ENCODE data around the gene THAP7.

The THAP7 gene

DNA sequence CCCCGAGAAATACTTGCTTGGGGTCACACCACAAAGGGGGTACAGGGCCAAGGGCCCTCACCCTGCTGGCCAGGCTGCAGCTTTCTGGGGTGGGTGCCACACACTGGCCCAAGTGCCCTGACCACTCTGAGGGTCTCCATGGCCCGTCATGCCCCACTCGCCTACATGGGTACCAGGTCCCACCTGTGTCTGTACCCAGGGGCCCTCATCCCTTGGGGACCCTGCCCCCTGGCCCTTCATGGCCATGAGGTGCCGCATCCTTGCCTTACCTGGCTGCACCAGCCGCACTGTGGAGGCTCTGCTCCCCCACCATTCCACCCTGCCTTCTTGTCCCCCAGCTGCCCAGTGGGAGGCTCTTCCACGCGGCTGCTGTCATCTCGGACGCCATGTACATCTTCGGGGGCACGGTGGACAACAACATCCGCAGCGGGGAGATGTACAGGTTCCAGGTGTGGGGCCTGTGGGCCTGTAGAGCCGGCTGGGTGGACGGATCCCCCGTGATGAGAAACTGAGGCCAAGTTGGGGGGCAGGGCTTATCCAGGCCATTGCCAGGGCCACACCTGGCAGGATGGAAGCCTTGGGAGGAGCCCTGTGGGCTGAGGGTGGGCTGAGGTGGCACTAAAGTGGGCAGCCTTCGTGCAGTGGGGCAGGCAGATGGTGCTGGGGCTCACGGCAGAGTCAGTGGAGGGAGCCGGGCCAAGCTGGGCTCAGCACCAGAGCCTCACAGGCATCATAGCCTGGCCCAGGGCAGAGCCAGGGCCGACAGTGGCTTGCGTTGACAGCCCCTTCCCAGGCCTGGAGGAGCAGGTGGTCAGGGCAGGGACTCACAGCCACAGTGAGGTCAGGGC, 9.2 kb downstream of the THAP7 start:
- no peak overlapping the region for H3K4me2 ChIP-seq (ENCODE audit: low read length)
- no peak overlapping the region for H3K4me3 ChIP-seq (ENCODE audit: low read depth, low read length, poor library complexity, severe bottlenecking)
- no peaks in the 10 kb centered on the region for H3K9me3 ChIP-seq (ENCODE audit: low read length)
- no peaks in the 10 kb centered on the region for H3K4me1 ChIP-seq (ENCODE audit: insufficient read depth, low read length, severe bottlenecking)
- no peaks in the 10 kb centered on the region for H3F3A ChIP-seq (ENCODE audit: insufficient read depth, low read length)
- no peak for TF ChIP-seq EZH2 (IDR thresholded peaks at IDR 0.05; ENCODE audit: borderline replicate concordance, low read length)
- TF ChIP-seq, protein P1, sequence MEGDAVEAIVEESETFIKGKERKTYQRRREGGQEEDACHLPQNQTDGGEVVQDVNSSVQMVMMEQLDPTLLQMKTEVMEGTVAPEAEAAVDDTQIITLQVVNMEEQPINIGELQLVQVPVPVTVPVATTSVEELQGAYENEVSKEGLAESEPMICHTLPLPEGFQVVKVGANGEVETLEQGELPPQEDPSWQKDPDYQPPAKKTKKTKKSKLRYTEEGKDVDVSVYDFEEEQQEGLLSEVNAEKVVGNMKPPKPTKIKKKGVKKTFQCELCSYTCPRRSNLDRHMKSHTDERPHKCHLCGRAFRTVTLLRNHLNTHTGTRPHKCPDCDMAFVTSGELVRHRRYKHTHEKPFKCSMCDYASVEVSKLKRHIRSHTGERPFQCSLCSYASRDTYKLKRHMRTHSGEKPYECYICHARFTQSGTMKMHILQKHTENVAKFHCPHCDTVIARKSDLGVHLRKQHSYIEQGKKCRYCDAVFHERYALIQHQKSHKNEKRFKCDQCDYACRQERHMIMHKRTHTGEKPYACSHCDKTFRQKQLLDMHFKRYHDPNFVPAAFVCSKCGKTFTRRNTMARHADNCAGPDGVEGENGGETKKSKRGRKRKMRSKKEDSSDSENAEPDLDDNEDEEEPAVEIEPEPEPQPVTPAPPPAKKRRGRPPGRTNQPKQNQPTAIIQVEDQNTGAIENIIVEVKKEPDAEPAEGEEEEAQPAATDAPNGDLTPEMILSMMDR (IDR thresholded peaks at IDR 0.05; ENCODE audit: low read length), result no peak
- H3K36me3 ChIP-seq (ENCODE audit: insufficient read depth, low read length), result peaks cover 22% of the 10 kb centered on the region; the same call in 1 of the 2 replicates
- H3K79me2 ChIP-seq (ENCODE audit: insufficient read depth, low read length), result no peaks in the 10 kb centered on the region
- no peak overlapping the region for H3K27ac ChIP-seq (ENCODE audit: low read depth, low read length, poor library complexity, severe bottlenecking)
- no peaks in the 10 kb centered on the region for H3K27me3 ChIP-seq (ENCODE audit: insufficient read depth, low read length)
- no peaks in the 10 kb centered on the region for H4K20me1 ChIP-seq (ENCODE audit: insufficient read depth, low read length)
- H3K9me2 ChIP-seq (ENCODE audit: low read depth, low read length), result no peaks in the 10 kb centered on the region
- H2AFZ ChIP-seq (ENCODE audit: low read length), result no peak overlapping the region
- no peak overlapping the region for H3K9ac ChIP-seq (ENCODE audit: low read length)

DNA sequence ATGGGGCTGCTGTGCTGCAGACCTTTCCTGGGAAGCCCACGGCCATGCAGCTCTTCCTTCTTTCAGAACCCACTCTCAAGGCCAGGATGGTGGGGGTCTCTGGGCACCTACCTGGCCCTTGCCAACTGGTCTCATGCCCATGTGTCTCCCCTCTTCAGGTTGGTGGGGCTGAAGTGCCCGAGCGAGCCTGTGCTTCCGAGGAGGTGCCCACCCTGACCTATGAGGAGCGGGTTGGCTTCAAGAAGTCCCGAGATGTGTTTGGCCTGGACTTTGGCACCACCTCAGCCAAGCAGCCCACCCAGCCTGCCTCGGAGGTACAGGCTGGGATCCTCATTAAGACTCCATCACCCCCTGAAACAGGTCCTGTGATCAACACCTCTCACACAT, 9.9 kb downstream of the THAP7 start:
- H3K9me2 ChIP-seq (ENCODE audit: low read depth, low read length), result no peaks in the 10 kb centered on the region
- no peaks in the 10 kb centered on the region for H3K79me2 ChIP-seq (ENCODE audit: insufficient read depth, low read length)
- H3K4me2 ChIP-seq (ENCODE audit: low read length), result no peak overlapping the region
- H3K27me3 ChIP-seq (ENCODE audit: insufficient read depth, low read length), result no peaks in the 10 kb centered on the region
- peaks cover 20% of the 10 kb centered on the region; the same call in 1 of the 2 replicates for H3K36me3 ChIP-seq (ENCODE audit: insufficient read depth, low read length)
- H3K27ac ChIP-seq (ENCODE audit: low read depth, low read length, poor library complexity, severe bottlenecking), result no peak overlapping the region
- no peak overlapping the region for H3K9ac ChIP-seq (ENCODE audit: low read length)
- H3K4me1 ChIP-seq (ENCODE audit: insufficient read depth, low read length, severe bottlenecking), result no peaks in the 10 kb centered on the region
- no peak overlapping the region for H3K4me3 ChIP-seq (ENCODE audit: low read depth, low read length, poor library complexity, severe bottlenecking)
- H3F3A ChIP-seq (ENCODE audit: insufficient read depth, low read length), result no peaks in the 10 kb centered on the region
- TF ChIP-seq, protein P1 (IDR thresholded peaks at IDR 0.05; ENCODE audit: low read length), result no peak
- no peak for TF ChIP-seq EZH2 (IDR thresholded peaks at IDR 0.05; ENCODE audit: borderline replicate concordance, low read length)
- no peaks in the 10 kb centered on the region for H3K9me3 ChIP-seq (ENCODE audit: low read length)
- no peaks in the 10 kb centered on the region for H4K20me1 ChIP-seq (ENCODE audit: insufficient read depth, low read length)
- no peak overlapping the region for H2AFZ ChIP-seq (ENCODE audit: low read length)

DNA sequence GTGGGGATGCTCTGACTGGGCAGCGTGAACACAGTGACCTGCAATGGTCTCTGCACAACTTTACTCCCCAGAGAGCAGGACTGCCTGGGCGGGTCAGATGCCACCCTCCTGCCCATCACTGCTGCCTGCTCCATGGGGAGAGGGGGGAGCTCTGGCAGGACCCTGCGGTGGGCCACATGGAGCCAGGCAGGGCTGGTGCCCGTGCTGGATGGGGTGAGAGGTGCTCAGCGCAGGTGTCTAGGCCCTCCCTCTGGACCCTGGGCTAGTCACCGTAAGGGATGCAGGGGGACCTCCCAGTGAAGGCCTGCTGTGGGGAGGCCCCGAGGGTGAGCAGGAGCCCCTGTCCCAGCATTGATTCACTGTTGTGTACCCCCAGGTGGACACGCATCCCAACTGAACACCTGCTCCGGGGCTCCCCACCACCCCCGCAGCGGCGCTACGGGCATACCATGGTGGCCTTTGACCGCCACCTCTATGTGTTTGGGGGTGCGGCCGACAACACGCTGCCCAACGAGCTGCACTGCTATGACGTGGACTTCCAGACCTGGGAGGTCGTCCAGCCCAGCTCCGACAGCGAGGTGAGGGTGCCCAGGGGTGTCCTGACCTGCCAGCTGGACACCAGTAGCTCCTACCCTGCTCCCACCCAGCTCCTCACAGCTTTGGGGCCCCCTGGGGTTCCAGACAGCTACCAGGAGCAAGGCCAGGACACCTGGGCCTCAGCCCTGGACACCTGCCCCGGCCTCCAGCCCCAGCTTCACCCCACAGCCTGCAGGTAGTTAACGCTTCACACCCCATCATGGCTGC, 10.5 kb downstream of the THAP7 start:
- H3K79me2 ChIP-seq (ENCODE audit: insufficient read depth, low read length), result no peaks in the 10 kb centered on the region

More for the DNA sequence above, 10.5 kb downstream of the THAP7 start:
- Histone ChIP-seq H3K36me3 (ENCODE audit: insufficient read depth, low read length) (peaks cover 23% of the 10 kb centered on the region; the same call in 1 of the 2 replicates), H4K20me1 (ENCODE audit: insufficient read depth, low read length) (no peaks in the 10 kb centered on the region), H3K4me2 (ENCODE audit: low read length) (no peak overlapping the region), H3F3A (ENCODE audit: insufficient read depth, low read length) (no peaks in the 10 kb centered on the region), H3K9ac (ENCODE audit: low read length) (no peak overlapping the region), H2AFZ (ENCODE audit: low read length) (no peak overlapping the region), H3K9me3 (ENCODE audit: low read length) (no peaks in the 10 kb centered on the region), H3K9me2 (ENCODE audit: low read depth, low read length) (no peaks in the 10 kb centered on the region), H3K27ac (ENCODE audit: low read depth, low read length, poor library complexity, severe bottlenecking) (no peak overlapping the region), H3K4me1 (ENCODE audit: insufficient read depth, low read length, severe bottlenecking) (no peaks in the 10 kb centered on the region), H3K27me3 (ENCODE audit: insufficient read depth, low read length) (no peaks in the 10 kb centered on the region), H3K4me3 (ENCODE audit: low read depth, low read length, poor library complexity, severe bottlenecking) (no peak overlapping the region)
- TF ChIP-seq EZH2 (IDR thresholded peaks at IDR 0.05; ENCODE audit: borderline replicate concordance, low read length), result no peak
- TF ChIP-seq, protein P1 (IDR thresholded peaks at IDR 0.05; ENCODE audit: low read length), result no peak
